NOMO-1 treated with DMSO at 0.1 percent for 48 hours (cell line): ENCODE results near the gene CPSF3.
"Not testable (repeated sequence)": the region's sequence is repeated elsewhere in the genome, so short reads cannot be mapped to it uniquely, and the experiment has no call there.

Experiments
- DNase-seq: peaks from one replicate; lab custom pipeline; 2025; ENCODE audit not compliant: unreplicated experiment; lab: John Stamatoyannopoulos, UW

The CPSF3 gene

GRCh38 chr2:9392898-9393765 is 30.3 kb upstream of the CPSF3 start:
- DNase-seq, result no peak

GRCh38 chr2:9394816-9395215 is 28.6 kb upstream of the CPSF3 start:
- no peak for DNase-seq

- no peak for DNase-seq
These were observed 26.3 kb upstream of the CPSF3 start for GRCh38 chr2:9397201-9397600.

GRCh38 chr2:9398251-9398650 is 25.2 kb upstream of the CPSF3 start:
- not testable (repeated sequence) for DNase-seq

GRCh38 chr2:9398881-9399780 is 24.3 kb upstream of the CPSF3 start:
- DNase-seq, result no peak

- DNase-seq, result no peak
These were observed 23.0 kb upstream of the CPSF3 start for GRCh38 chr2:9400268-9401058.

- no peak for DNase-seq
These were observed 22.4 kb upstream of the CPSF3 start for GRCh38 chr2:9401059-9401547.

GRCh38 chr2:9401646-9402371 is 21.6 kb upstream of the CPSF3 start:
- no peak for DNase-seq

GRCh38 chr2:9403924-9404323 is 19.5 kb upstream of the CPSF3 start:
- DNase-seq, result no peak

GRCh38 chr2:9404451-9404850 is 19.0 kb upstream of the CPSF3 start:
- DNase-seq, result no peak

- DNase-seq, result no peak
These were observed 17.8 kb upstream of the CPSF3 start for GRCh38 chr2:9405636-9406035.

- DNase-seq, result no peak
These were observed 16.7 kb upstream of the CPSF3 start for GRCh38 chr2:9406529-9407362.

- no peak for DNase-seq
These were observed 16.1 kb upstream of the CPSF3 start for GRCh38 chr2:9407363-9407811.

- DNase-seq, result no peak
These were observed 14.8 kb upstream of the CPSF3 start for GRCh38 chr2:9408641-9409151.

- no peak for DNase-seq
These were observed 13.3 kb upstream of the CPSF3 start for GRCh38 chr2:9410108-9410507.

GRCh38 chr2:9412781-9413180 is 10.7 kb upstream of the CPSF3 start:
- no peak for DNase-seq

GRCh38 chr2:9415516-9416169 is 7.8 kb upstream of the CPSF3 start:
- no peak for DNase-seq

GRCh38 chr2:9416267-9416961 is 7.0 kb upstream of the CPSF3 start:
- DNase-seq, result no peak
